IPS-15b (cell line): ENCODE results near the gene TAF4.
"Not testable (repeated sequence)": the region's sequence is repeated elsewhere in the genome, so short reads cannot be mapped to it uniquely, and the experiment has no call there.

ENCODE experiments used
- H3K27me3 ChIP-seq: one replicate; pipeline ENCODE4 v1.6.1; 2013; ENCODE audit warnings: low read length; ENCODE audit not compliant: control insufficient read depth, insufficient read depth
- H3K36me3 ChIP-seq: one replicate; pipeline ENCODE4 v1.6.1; 2013; ENCODE audit warnings: low read length; ENCODE audit not compliant: control insufficient read depth, insufficient read depth
- H3K4me1 ChIP-seq: one replicate; pipeline ENCODE4 v1.6.1; 2013; ENCODE audit warnings: mild to moderate bottlenecking, low read length; ENCODE audit not compliant: control insufficient read depth, insufficient read depth
- H3K4me3 ChIP-seq: one replicate; pipeline ENCODE4 v1.5.1; 2013; ENCODE audit warnings: low read depth, low read length
- H3K9ac ChIP-seq: one replicate; pipeline ENCODE4 v1.6.1; 2013; ENCODE audit warnings: low read depth, mild to moderate bottlenecking, low read length
- H3K9me3 ChIP-seq: one replicate; pipeline ENCODE4 v1.6.1; 2013; ENCODE audit warnings: mild to moderate bottlenecking, low read length; ENCODE audit not compliant: control insufficient read depth, insufficient read depth

The TAF4 gene

GRCh38 chr20:61998343-61999121 is 67.1 kb downstream of the TAF4 start:
- Histone ChIP-seq H3K4me1 (no peaks in the 10 kb centered on the region), H3K4me3 (no peak overlapping the region), H3K36me3 (peaks cover 43% of the 10 kb centered on the region)

GRCh38 chr20:61997891-61998290 is 67.8 kb downstream of the TAF4 start:
- Histone ChIP-seq H3K9ac (no peak overlapping the region), H3K4me3 (no peak overlapping the region), H3K9me3 (no peaks in the 10 kb centered on the region), H3K4me1 (no peaks in the 10 kb centered on the region), H3K27me3 (no peaks in the 10 kb centered on the region), H3K36me3 (peaks cover 44% of the 10 kb centered on the region)

More at GRCh38 chr20:61998343-61999121, 67.1 kb downstream of the TAF4 start:
- no peaks in the 10 kb centered on the region for H3K9me3 ChIP-seq
- H3K27me3 ChIP-seq, result no peaks in the 10 kb centered on the region
- H3K9ac ChIP-seq, result no peak overlapping the region

- no peaks in the 10 kb centered on the region for H3K27me3 ChIP-seq
- no peak overlapping the region for H3K4me3 ChIP-seq
- no peaks in the 10 kb centered on the region for H3K4me1 ChIP-seq
- H3K9ac ChIP-seq, result no peak overlapping the region
- H3K36me3 ChIP-seq, result peaks cover 47% of the 10 kb centered on the region
- no peaks in the 10 kb centered on the region for H3K9me3 ChIP-seq
Measured at GRCh38 chr20:61997372-61997771, 68.3 kb downstream of the TAF4 start.

- Histone ChIP-seq H3K9ac (no peak overlapping the region), H3K27me3 (no peaks in the 10 kb centered on the region), H3K9me3 (no peaks in the 10 kb centered on the region), H3K4me1 (no peaks in the 10 kb centered on the region), H3K36me3 (peaks cover 45% of the 10 kb centered on the region), H3K4me3 (no peak overlapping the region)
Measured at GRCh38 chr20:61994546-61994945, 71.1 kb downstream of the TAF4 start.

- no peaks in the 10 kb centered on the region for H3K9me3 ChIP-seq
- H3K36me3 ChIP-seq, result peaks cover 34% of the 10 kb centered on the region
- no peak overlapping the region for H3K9ac ChIP-seq
- no peaks in the 10 kb centered on the region for H3K27me3 ChIP-seq
- no peak overlapping the region for H3K4me3 ChIP-seq
- H3K4me1 ChIP-seq, result no peaks in the 10 kb centered on the region
Measured at GRCh38 chr20:61993058-61993457, 72.6 kb downstream of the TAF4 start.

- H3K4me3 ChIP-seq, result no peak overlapping the region
- H3K36me3 ChIP-seq, result peaks cover 31% of the 10 kb centered on the region
- no peaks in the 10 kb centered on the region for H3K9me3 ChIP-seq
Measured at GRCh38 chr20:61991476-61991875, 74.2 kb downstream of the TAF4 start.

GRCh38 chr20:61990484-61990883 is 75.2 kb downstream of the TAF4 start:
- no peaks in the 10 kb centered on the region for H3K27me3 ChIP-seq
- no peak overlapping the region for H3K4me3 ChIP-seq
- H3K9me3 ChIP-seq, result no peaks in the 10 kb centered on the region
- H3K36me3 ChIP-seq, result peaks cover 31% of the 10 kb centered on the region
- H3K4me1 ChIP-seq, result no peaks in the 10 kb centered on the region
- H3K9ac ChIP-seq, result no peak overlapping the region

More at GRCh38 chr20:61991476-61991875, 74.2 kb downstream of the TAF4 start:
- H3K4me1 ChIP-seq, result no peaks in the 10 kb centered on the region
- no peaks in the 10 kb centered on the region for H3K27me3 ChIP-seq
- no peak overlapping the region for H3K9ac ChIP-seq

GRCh38 chr20:61989741-61990140 is 75.9 kb downstream of the TAF4 start:
- no peak overlapping the region for H3K4me3 ChIP-seq
- no peaks in the 10 kb centered on the region for H3K9me3 ChIP-seq
- peaks cover 33% of the 10 kb centered on the region for H3K36me3 ChIP-seq

GRCh38 chr20:61988665-61989064 is 77.0 kb downstream of the TAF4 start:
- H3K36me3 ChIP-seq, result peaks cover 32% of the 10 kb centered on the region
- no peak overlapping the region for H3K4me3 ChIP-seq
- no peak overlapping the region for H3K9ac ChIP-seq
- no peaks in the 10 kb centered on the region for H3K4me1 ChIP-seq
- no peaks in the 10 kb centered on the region for H3K9me3 ChIP-seq
- no peaks in the 10 kb centered on the region for H3K27me3 ChIP-seq

More at GRCh38 chr20:61989741-61990140, 75.9 kb downstream of the TAF4 start:
- Histone ChIP-seq H3K4me1 (no peaks in the 10 kb centered on the region), H3K27me3 (no peaks in the 10 kb centered on the region), H3K9ac (no peak overlapping the region)

GRCh38 chr20:61986762-61987321 is 78.8 kb downstream of the TAF4 start:
- Histone ChIP-seq H3K9me3 (no peaks in the 10 kb centered on the region), H3K9ac (no peak overlapping the region), H3K4me1 (no peaks in the 10 kb centered on the region), H3K27me3 (no peaks in the 10 kb centered on the region), H3K4me3 (no peak overlapping the region), H3K36me3 (peaks cover 20% of the 10 kb centered on the region)

- H3K27me3 ChIP-seq, result no peaks in the 10 kb centered on the region
- H3K36me3 ChIP-seq, result peaks cover 21% of the 10 kb centered on the region
- H3K4me1 ChIP-seq, result no peaks in the 10 kb centered on the region
- no peak overlapping the region for H3K9ac ChIP-seq
- no peak overlapping the region for H3K4me3 ChIP-seq
- no peaks in the 10 kb centered on the region for H3K9me3 ChIP-seq
Measured at GRCh38 chr20:61985096-61985495, 80.6 kb downstream of the TAF4 start.

GRCh38 chr20:61984431-61984830 is 81.2 kb downstream of the TAF4 start:
- not testable (repeated sequence) for H3K9me3 ChIP-seq

More at GRCh38 chr20:61984431-61984830, 81.2 kb downstream of the TAF4 start:
- not testable (repeated sequence) for H3K9ac ChIP-seq, H3K27me3 ChIP-seq, H3K4me1 ChIP-seq, H3K4me3 ChIP-seq
- peaks cover 17% of the 10 kb centered on the region for H3K36me3 ChIP-seq
